ENCODE data around the gene SLTM.

Gene SLTM

DNA sequence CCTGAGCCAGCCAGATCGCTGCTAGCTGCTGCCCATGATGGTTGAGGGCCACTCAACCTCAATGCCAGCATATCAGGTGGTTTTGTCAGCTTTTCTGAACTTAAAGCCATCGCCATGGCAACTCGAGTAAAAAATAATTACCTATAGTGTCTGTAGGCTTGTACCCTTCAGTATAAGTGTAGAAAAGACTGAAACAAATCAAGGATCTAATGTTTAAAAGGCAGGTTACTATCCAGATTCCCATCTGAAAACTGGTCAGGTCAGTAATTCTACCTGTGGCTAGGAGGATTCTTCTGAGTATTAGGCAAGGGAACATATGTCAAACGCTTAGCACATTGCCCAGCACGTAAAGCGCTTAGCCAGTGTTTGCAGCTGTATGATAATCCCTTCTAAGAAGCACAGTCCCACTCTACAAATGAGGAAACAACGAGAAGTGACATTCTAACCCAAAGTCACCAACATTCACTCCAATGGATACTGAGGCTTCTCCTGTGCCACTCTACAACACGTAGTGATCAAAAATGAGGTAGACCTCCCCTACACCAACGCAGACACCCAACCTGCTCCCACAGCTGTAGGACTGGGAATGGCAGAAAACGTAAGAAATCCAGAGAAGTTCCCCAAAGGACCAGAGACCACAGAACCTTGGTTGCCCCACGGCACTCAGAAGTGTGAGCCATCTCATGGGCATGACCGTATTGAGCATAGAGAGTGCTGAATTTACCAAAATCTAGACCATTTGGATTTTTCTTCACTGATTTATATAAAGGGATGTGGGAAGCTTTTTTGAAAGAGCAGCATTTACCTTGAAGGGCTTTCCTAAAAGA lies 55.3 kb downstream of the SLTM start:
- FAIRE-seq: peak; percentile 94
- peak; percentile 41 for DNase-seq (ENCODE audit: insufficient read length, low spot score)
- TF ChIP-seq, protein P1, sequence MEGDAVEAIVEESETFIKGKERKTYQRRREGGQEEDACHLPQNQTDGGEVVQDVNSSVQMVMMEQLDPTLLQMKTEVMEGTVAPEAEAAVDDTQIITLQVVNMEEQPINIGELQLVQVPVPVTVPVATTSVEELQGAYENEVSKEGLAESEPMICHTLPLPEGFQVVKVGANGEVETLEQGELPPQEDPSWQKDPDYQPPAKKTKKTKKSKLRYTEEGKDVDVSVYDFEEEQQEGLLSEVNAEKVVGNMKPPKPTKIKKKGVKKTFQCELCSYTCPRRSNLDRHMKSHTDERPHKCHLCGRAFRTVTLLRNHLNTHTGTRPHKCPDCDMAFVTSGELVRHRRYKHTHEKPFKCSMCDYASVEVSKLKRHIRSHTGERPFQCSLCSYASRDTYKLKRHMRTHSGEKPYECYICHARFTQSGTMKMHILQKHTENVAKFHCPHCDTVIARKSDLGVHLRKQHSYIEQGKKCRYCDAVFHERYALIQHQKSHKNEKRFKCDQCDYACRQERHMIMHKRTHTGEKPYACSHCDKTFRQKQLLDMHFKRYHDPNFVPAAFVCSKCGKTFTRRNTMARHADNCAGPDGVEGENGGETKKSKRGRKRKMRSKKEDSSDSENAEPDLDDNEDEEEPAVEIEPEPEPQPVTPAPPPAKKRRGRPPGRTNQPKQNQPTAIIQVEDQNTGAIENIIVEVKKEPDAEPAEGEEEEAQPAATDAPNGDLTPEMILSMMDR (IDR thresholded peaks at IDR 0.05; ENCODE audit: insufficient read depth, missing control alignments): no peak

GRCh38 chr15:58876306-58877106 lies 57.0 kb downstream of the SLTM start:
- TF ChIP-seq, protein P1 (IDR thresholded peaks at IDR 0.05; ENCODE audit: insufficient read depth, missing control alignments): no peak
- DNase-seq (ENCODE audit: insufficient read length, low spot score): no peak
- no peak for FAIRE-seq

DNA sequence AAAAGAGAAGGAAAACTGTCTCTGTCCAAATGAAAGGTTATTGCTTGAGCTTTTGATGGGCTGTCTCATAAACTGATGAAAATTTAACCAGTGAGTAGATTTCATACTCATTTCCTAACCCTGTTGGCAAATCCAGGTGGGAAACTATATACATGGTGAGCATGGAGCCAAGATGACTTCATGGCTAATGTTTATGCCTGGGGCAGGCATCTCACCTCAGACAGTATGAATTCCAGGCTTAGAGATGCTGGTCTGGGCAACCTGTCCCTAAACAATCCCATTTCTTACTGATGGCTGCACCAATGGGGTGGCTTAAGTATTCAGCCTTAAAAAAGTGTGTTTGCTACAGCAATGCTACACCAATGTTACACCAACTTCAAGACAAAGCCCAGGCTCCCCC lies 58.1 kb downstream of the SLTM start:
- FAIRE-seq (no peak), DNase-seq (ENCODE audit: insufficient read length, low spot score) (no peak)
- TF ChIP-seq, protein P1 (IDR thresholded peaks at IDR 0.05; ENCODE audit: insufficient read depth, missing control alignments): no peak

- FAIRE-seq: no peak
- no peak for DNase-seq (ENCODE audit: insufficient read length, low spot score)
- TF ChIP-seq, protein P1 (IDR thresholded peaks at IDR 0.05; ENCODE audit: insufficient read depth, missing control alignments): no peak
Measured at GRCh38 chr15:58873267-58873666, 60.2 kb downstream of the SLTM start.

GRCh38 chr15:58870451-58870850 lies 63.0 kb downstream of the SLTM start:
- TF ChIP-seq, protein P1 (IDR thresholded peaks at IDR 0.05; ENCODE audit: insufficient read depth, missing control alignments): no peak
- FAIRE-seq (no peak), DNase-seq (ENCODE audit: insufficient read length, low spot score) (no peak)

DNA sequence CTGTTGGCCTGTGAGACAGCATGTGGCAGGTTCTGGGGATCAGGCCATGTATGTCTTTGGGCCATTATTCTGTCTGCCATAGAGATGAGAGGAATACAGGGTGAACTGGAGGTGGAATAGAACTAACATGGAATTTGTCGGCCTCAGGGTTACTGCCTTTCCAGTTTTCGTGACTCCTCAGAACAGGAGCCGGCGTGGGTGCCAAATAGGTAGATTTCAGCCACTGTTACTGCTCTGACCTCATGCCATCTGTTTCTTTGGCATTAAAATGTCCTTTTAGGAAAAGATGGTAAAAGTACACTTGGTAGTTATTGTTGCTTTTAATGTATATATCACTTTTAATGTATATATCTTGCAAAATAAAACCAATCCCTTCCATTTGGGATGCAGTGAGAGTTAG lies 65.6 kb downstream of the SLTM start:
- FAIRE-seq: no peak
- TF ChIP-seq, protein P1 (IDR thresholded peaks at IDR 0.05; ENCODE audit: insufficient read depth, missing control alignments): no peak

More for the DNA sequence above, 65.6 kb downstream of the SLTM start:
- DNase-seq (ENCODE audit: insufficient read length, low spot score): no peak
